ENCODE data around the gene EPHX1.
"Not testable (repeated sequence)": the region's sequence is repeated elsewhere in the genome, so short reads cannot be mapped to it uniquely, and the experiment has no call there.

The EPHX1 gene

GRCh38 chr1:225830841-225831240 is 20.9 kb downstream of the EPHX1 start:
- no peak for TF ChIP-seq CTCF (IDR thresholded peaks at IDR 0.05; ENCODE audit: insufficient read depth, missing control alignments)
- FAIRE-seq (no peak), DNase-seq (ENCODE audit: insufficient read length, low spot score) (no peak)

DNA sequence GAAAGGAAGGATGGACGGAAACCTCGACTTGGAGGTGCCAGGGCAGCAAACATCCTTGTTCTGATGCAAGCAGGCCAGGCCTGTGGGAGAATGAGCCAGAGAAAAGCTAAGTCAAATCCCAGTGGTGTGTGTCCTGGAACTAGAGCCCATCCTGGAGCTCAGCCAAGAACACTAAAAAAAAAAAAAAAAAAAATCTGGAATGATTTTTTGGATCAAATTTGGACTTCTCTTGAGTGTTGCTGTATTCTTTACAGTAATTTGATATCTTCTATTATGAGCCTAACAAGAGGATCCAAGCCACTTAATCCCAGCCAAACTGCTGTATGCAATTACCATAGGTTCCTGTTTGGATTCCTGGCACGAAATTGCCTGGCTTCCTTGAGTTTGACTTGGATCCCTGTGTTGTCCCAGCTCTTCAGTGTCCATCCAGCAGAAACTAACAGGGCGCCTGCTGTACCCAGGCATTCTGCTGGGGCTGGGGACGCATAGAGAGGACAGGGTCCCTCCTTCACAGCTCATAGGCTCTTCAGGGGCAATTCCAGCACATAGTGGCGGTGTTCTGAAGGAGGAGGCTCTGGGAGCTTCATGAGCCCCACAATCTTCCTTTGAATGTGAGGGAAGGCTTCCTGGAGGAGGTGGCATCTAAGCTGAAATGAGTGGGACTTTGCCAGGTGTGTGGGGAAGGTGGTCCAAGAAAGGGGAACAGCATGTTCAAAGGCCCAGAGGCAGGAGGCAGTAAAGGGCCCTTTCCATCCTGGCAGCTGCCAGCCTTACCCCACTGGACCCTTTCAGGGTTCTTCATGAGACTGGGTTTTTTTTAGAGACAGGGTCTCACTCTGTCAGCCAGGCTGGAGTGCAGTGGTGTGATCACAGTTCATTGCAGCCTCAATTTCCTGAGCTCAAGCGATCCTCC is 24.7 kb downstream of the EPHX1 start:
- no peak for DNase-seq (ENCODE audit: insufficient read length, low spot score)
- FAIRE-seq: no peak
- no peak for TF ChIP-seq CTCF (IDR thresholded peaks at IDR 0.05; ENCODE audit: insufficient read depth, missing control alignments)

DNA sequence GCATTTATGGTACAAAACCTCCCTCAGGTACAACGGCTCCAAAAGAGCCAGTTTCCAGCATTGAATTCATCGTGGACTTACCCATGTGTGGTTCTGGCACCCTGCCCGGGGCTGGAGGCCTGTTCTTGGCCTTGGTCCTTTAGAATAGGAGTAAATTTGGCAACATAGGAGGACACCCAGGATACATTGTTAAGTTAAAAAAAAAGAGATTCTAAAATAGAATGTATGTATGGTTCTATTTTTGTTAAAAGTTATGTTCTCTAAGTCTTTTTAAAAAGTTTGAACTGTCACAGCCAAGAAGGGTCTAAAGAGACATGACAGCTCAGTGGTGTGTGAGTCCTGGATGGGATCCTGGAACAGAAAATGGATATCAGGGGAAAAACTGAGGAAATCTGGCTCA is 25.9 kb downstream of the EPHX1 start:
- DNase-seq (ENCODE audit: insufficient read length, low spot score): no peak
- no peak for TF ChIP-seq CTCF (IDR thresholded peaks at IDR 0.05; ENCODE audit: insufficient read depth, missing control alignments)
- FAIRE-seq: no peak

DNA sequence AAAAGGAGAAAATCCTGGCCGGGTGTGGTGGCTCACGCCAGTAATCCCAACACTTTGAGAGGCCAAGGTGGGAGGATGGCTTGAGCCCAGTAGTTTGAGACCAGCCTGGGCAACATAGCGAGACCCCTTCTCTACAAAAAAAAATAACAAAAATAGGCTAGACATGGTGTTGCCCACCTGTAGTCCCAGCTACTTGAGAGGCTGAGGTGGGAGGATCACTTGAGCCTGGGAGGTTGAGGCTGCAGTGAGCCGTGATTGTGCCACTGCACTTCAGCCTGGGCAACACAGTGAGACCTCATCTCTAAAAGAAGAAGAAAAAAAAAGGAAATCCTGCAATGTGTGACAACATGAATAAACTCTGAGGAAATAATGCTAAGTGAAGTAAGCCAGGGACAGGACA is 26.4 kb downstream of the EPHX1 start:
- DNase-seq (ENCODE audit: insufficient read length, low spot score); FAIRE-seq: not testable (repeated sequence)

DNA sequence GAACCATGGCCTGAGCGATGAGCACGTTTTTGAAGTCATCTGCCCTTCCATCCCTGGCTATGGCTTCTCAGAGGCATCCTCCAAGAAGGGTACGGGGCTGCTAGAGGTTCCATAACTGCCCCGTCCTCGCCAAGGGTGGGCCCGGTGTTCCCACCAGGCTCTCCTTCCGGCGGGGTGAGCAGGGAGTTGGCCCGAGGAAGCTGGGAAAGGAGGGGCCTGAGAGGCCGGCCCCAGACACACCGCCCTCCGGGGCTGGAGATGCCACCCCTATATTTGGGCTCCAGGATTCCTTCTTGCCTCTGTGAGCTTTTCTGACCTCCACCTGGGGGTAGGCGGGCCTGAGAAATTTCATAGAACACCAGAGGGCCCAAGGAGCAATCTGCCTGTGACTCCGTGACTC is 28.9 kb downstream of the EPHX1 start:
- FAIRE-seq: no peak
- TF ChIP-seq CTCF (IDR thresholded peaks at IDR 0.05; ENCODE audit: insufficient read depth, missing control alignments): no peak
- DNase-seq (ENCODE audit: insufficient read length, low spot score): no peak

DNA sequence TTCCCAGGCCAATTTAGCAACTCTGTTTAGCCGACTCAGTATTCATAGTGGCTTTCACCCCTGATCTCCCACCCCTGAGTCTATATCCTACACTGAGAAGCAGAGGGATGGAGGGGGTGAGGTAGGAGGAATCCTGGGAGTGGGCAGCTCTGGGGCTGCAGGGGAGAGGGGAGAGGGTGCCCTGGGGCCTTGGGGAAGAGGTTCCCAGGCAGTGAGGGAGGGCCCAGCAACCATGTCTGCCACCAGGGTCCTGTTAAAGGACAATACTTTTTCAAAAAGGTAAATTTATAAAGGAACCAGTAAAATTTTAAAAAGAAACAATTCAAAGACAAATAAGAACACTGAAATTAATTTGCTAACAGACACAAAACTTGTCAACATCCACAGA is 30.3 kb downstream of the EPHX1 start:
- TF ChIP-seq CTCF (IDR thresholded peaks at IDR 0.05; ENCODE audit: insufficient read depth, missing control alignments): no peak
- FAIRE-seq: no peak
- no peak for DNase-seq (ENCODE audit: insufficient read length, low spot score)

GRCh38 chr1:225840713-225841112 is 30.8 kb downstream of the EPHX1 start:
- no peak for DNase-seq (ENCODE audit: insufficient read length, low spot score)
- TF ChIP-seq CTCF (IDR thresholded peaks at IDR 0.05; ENCODE audit: insufficient read depth, missing control alignments): no peak
- no peak for FAIRE-seq
